VCaP (cell line): ENCODE data around the gene ZFPL1.
A peak's percentile ranks its signal among the peaks of the same experiment; 100 is the strongest.

Experiments
- H3K27ac ChIP-seq: fragments of 450-650 bp; 2 replicates; pipeline ENCODE4 v1.5.1; 2017
- TF ChIP-seq, protein P1 (sequence below): fragments of 450-650 bp; conservative IDR thresholded peaks from 2 replicates; pipeline ENCODE4 v1.5.1; 2017; ENCODE audit warnings: mild to moderate bottlenecking, moderate library complexity

The ZFPL1 gene

GRCh38 chr11:65116370-65117205 is 32.6 kb downstream of the ZFPL1 start:
- peak overlapping the region; percentile 100 for H3K27ac ChIP-seq
- TF ChIP-seq, protein P1, sequence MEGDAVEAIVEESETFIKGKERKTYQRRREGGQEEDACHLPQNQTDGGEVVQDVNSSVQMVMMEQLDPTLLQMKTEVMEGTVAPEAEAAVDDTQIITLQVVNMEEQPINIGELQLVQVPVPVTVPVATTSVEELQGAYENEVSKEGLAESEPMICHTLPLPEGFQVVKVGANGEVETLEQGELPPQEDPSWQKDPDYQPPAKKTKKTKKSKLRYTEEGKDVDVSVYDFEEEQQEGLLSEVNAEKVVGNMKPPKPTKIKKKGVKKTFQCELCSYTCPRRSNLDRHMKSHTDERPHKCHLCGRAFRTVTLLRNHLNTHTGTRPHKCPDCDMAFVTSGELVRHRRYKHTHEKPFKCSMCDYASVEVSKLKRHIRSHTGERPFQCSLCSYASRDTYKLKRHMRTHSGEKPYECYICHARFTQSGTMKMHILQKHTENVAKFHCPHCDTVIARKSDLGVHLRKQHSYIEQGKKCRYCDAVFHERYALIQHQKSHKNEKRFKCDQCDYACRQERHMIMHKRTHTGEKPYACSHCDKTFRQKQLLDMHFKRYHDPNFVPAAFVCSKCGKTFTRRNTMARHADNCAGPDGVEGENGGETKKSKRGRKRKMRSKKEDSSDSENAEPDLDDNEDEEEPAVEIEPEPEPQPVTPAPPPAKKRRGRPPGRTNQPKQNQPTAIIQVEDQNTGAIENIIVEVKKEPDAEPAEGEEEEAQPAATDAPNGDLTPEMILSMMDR: no peak

GRCh38 chr11:65117206-65118096 is 33.4 kb downstream of the ZFPL1 start, which contains the start of gene ZNHIT2:
ZNHIT2 (minus strand) TSS chr11:65117701; CDS start chr11:65117653, 48 bp downstream.
- TF ChIP-seq, protein P1: peak; percentile 100
- H3K27ac ChIP-seq: peak within 1 kb of the TSS; percentile 100

DNA sequence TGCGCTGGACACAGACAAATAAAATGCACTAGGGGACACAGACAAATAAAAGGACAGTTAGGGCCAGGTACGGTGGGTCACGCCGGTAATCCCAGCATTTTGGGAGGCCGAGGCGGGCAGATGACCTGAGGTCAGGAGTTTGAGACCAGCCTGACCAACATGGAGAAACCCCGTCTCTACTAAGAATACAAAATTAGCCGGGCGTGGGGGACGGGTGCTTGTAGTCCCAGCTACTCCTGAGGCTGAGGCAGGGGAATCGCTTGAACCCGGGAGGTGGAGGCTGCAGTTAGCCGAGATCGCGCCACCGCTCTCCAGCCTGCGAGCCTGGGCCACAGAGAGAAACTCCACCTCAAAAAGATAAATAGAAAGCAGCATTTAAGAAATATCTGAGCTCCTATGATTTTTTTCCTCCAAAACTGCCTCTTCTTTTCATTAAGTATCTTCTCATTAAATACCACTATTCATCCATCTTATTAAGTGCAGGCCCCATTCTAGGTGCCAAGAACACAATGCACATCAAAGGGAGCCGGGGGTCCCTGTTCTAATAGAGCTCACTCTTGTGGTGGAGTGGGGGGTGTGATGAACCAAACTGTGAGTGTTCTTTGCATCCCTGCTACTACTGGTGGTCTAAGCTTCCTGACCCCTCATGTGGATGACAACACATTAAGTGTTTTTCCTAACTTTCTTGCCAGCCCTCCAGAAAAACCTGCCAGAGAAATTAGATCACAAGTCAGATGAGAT is 34.2 kb downstream of the ZFPL1 start:
- TF ChIP-seq, protein P1: no peak; the same call in 1 of the 2 replicates
- H3K27ac ChIP-seq: peak overlapping the region; percentile 100

- H3K27ac ChIP-seq: peak overlapping the region; percentile 100
Observed at GRCh38 chr11:65118891-65119669, 35.1 kb downstream of the ZFPL1 start.

DNA sequence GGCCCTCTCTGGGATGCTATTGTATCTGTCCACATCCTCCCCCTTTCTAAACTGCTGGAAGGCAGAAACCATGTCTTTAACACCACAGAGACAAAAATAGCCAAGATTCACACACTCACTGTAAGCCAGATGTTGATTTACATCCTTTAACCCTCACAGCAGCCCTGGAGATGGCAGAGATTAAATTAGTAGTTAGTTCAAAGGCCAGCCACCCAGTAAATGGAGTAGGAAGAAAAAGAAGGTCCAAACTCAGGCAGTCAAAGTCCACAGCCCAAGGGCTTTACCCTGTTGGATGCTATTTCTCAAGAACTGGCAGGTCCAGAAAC is 35.6 kb downstream of the ZFPL1 start:
- TF ChIP-seq, protein P1: no peak
- H3K27ac ChIP-seq: peak overlapping the region; percentile 100

DNA sequence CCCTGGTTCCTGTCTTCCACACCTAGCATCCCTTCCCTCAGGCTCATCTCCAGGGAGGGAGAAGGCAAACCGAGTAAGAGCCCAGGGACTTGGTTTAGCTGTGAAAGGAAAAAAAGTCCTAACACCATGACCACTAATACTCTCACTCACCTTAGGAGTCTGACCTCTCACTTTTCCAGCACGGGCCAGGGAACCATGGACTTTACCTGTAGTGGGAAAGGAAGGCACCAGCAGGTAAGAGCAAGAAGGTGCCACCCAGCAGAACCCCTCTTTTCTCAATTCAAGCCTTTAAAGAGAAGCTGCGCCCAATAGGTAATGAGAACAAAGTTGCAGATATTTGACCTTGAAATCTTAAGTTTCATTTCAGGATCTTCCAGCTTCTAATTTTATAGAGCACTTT is 36.8 kb downstream of the ZFPL1 start:
- TF ChIP-seq, protein P1: no peak
- peak overlapping the region; percentile 100 for H3K27ac ChIP-seq

GRCh38 chr11:65121447-65121864 is 37.4 kb downstream of the ZFPL1 start:
- peak overlapping the region; percentile 100 for H3K27ac ChIP-seq
- TF ChIP-seq, protein P1: peak; percentile 12; the same call in 1 of the 2 replicates
